Gastroesophageal sphincter (tissue), 4 donors: ENCODE data around the gene KLF7. TPM values are rescaled to one million over a fixed set of nuclear protein-coding genes. Genes with fewer than 3 reads are reported as not detected.

Source experiments
- ATAC-seq: fragments of 150-250 bp; one replicate; pipeline ENCODE4 v1.9.1; 2016; ENCODE audit warnings: mild to moderate bottlenecking, moderate library complexity
- H3K27ac ChIP-seq, 4 donors: fragments of 200-600 bp; sonication (generic) in 3 of 4; 1 replicate in 3 of 4; 2 replicates in 1 of 4; pipeline ENCODE4 v1.5.1; 2016 to 2019
- H3K27me3 ChIP-seq: fragments of 200-600 bp; sonication (generic); one replicate; pipeline ENCODE4 v1.5.1; 2019
- H3K36me3 ChIP-seq, 2 donors: fragments of 200-600 bp; sonication (generic); one replicate each; pipeline ENCODE4 v1.5.1; 2019; ENCODE audit warnings: control low read depth in 1 of 2
- H3K4me1 ChIP-seq, 3 donors: fragments of 200-600 bp; sonication (generic); 1 replicate in 2 of 3; 2 replicates in 1 of 3; pipeline ENCODE4 v1.5.1; 2016 to 2019; ENCODE audit warnings: control low read depth in 2 of 3
- H3K4me3 ChIP-seq, 2 donors: fragments of 200-600 bp; sonication (generic); one replicate each; pipeline ENCODE4 v1.5.1; 2019; ENCODE audit warnings: mild to moderate bottlenecking in 1 of 2, moderate library complexity in 1 of 2
- H3K9me3 ChIP-seq, 3 donors: fragments of 200-600 bp; sonication (generic); one replicate each; pipeline ENCODE4 v1.5.1; 2017 to 2019; ENCODE audit warnings: control low read depth in 2 of 3
- CTCF ChIP-seq, 4 experiments: fragments of 200-600 bp in 2 of 4; fragments of 450-650 bp in 2 of 4; sonication (generic) in 1 of 4; IDR thresholded peaks; one replicate each; pipeline ENCODE4 v1.5.1; 2017 to 2019; ENCODE audit warnings: antibody characterized with exemption in 4 of 4, mild to moderate bottlenecking in 2 of 4, moderate library complexity in 2 of 4
- EP300 ChIP-seq: sonication (generic); formaldehyde crosslinking; IDR thresholded peaks from one replicate; pipeline ENCODE4 v1.6.1; 2017; ENCODE audit warnings: antibody characterized with exemption, mild to moderate bottlenecking
- POLR2A ChIP-seq, 2 donors: fragments of 450-650 bp; IDR thresholded peaks; one replicate each; pipeline ENCODE4 v1.6.1; 2017; ENCODE audit warnings: antibody characterized with exemption in 2 of 2, mild to moderate bottlenecking in 2 of 2, moderate library complexity in 1 of 2
- POLR2AphosphoS5 ChIP-seq: sonication (generic); formaldehyde crosslinking; IDR thresholded peaks from one replicate; pipeline ENCODE4 v1.6.1; 2017; ENCODE audit warnings: antibody characterized with exemption
- WGBS, 2 donors: methylation state at CpG; one replicate each; pipeline ENCODE4 v1.1.5; 2018; ENCODE audit warnings: low coverage in 1 of 2; 5-methylcytosine and 5-hydroxymethylcytosine counted together
- total RNA-seq, 4 donors: library from RNA; depleted of rRNA; stranded (reverse); fragments of >200 nt; gene quantifications; one replicate each; pipeline ENCODE4 v1.1.0, GENCODE V29; 2016

KLF7 gene
- total RNA-seq, 4 donors from 2014 or later: 30.7 to 59.3 (median 42.1) TPM

GRCh38 chr2:207045531-207045930 is 120.2 kb downstream of the KLF7 start:
- Histone ChIP-seq H3K27me3 (no peaks in the 10 kb centered on the region), H3K36me3 (no peaks in the 10 kb centered on the region), H3K9me3 (no peaks in the 10 kb centered on the region), H3K4me3 (no peak overlapping the region), H3K27ac (no peak overlapping the region), H3K4me1 (peaks cover 0 to 39% (median 4%) of the 10 kb centered on the region in 3 donors)
- WGBS, 2 donors: 46 to 77% methylated on average over 3 of the region's 3 CpGs
- ATAC-seq: no peak
- no peak for TF ChIP-seq EP300
- peak; percentile 22 for TF ChIP-seq POLR2AphosphoS5

- no peak for TF ChIP-seq POLR2AphosphoS5
- TF ChIP-seq POLR2A (IDR thresholded peaks at IDR 0.05): no peak
- TF ChIP-seq EP300: no peak
- no peak for TF ChIP-seq CTCF (IDR thresholded peaks at IDR 0.05)
- WGBS, 2 donors: 91 to 96% methylated on average over 11 of the region's 13 CpGs
- H3K27ac ChIP-seq: no peak overlapping the region
- no peaks in the 10 kb centered on the region for H3K36me3 ChIP-seq
- H3K4me3 ChIP-seq: no peak overlapping the region
- no peak for ATAC-seq
- H3K4me1 ChIP-seq: peaks cover 0 to 41% (median 4%) of the 10 kb centered on the region in 3 donors
- no peaks in the 10 kb centered on the region for H3K27me3 ChIP-seq
- H3K9me3 ChIP-seq: no peaks in the 10 kb centered on the region
Measured at GRCh38 chr2:207044379-207045362, 121.1 kb downstream of the KLF7 start.

- Histone ChIP-seq H3K27ac (no peak overlapping the region), H3K4me1 (peaks cover 0 to 32% (median 4%) of the 10 kb centered on the region in 3 donors), H3K27me3 (no peaks in the 10 kb centered on the region), H3K9me3 (no peaks in the 10 kb centered on the region), H3K4me3 (no peak overlapping the region), H3K36me3 (no peaks in the 10 kb centered on the region)
- 80 to 88% methylated on average over 1 of the region's 1 CpG for WGBS, 2 donors
- no peak for ATAC-seq
- TF ChIP-seq CTCF (IDR thresholded peaks at IDR 0.05) (no peak), POLR2AphosphoS5 (no peak), POLR2A (IDR thresholded peaks at IDR 0.05) (no peak), EP300 (no peak)
Measured at GRCh38 chr2:207042841-207043240, 122.9 kb downstream of the KLF7 start.

GRCh38 chr2:207041786-207042554 is 123.8 kb downstream of the KLF7 start:
- TF ChIP-seq POLR2AphosphoS5 (peak; percentile 40), POLR2A (IDR thresholded peaks at IDR 0.05) (no peak), EP300 (no peak), CTCF (IDR thresholded peaks at IDR 0.05) (peak in 1 of 4 experiments; percentile 11)
- 16 to 63% methylated on average over 3 to 5 of the region's 9 CpGs for WGBS, 2 donors
- no peaks in the 10 kb centered on the region for H3K27me3 ChIP-seq
- no peaks in the 10 kb centered on the region for H3K9me3 ChIP-seq
- H3K4me3 ChIP-seq: peak overlapping the region; percentile 10 to 35
- H3K27ac ChIP-seq: peak overlapping the region in 3 of 4 donors; percentile 2 to 41 (median 7)
- ATAC-seq: no peak
- no peaks in the 10 kb centered on the region for H3K36me3 ChIP-seq
- peaks cover 0 to 31% (median 4%) of the 10 kb centered on the region in 3 donors for H3K4me1 ChIP-seq

GRCh38 chr2:207041279-207041678 is 124.5 kb downstream of the KLF7 start:
- H3K9me3 ChIP-seq: no peaks in the 10 kb centered on the region
- no peak for TF ChIP-seq POLR2A (IDR thresholded peaks at IDR 0.05)
- no peak for TF ChIP-seq EP300
- TF ChIP-seq POLR2AphosphoS5: no peak
- TF ChIP-seq CTCF (IDR thresholded peaks at IDR 0.05): no peak

More at GRCh38 chr2:207041279-207041678, 124.5 kb downstream of the KLF7 start:
- H3K27me3 ChIP-seq: no peaks in the 10 kb centered on the region
- H3K4me3 ChIP-seq: peak overlapping the region in 1 of 2 donors; percentile 35
- WGBS, 2 donors: 61 to 67% methylated on average over 3 to 9 of the region's 10 CpGs
- H3K36me3 ChIP-seq: no peaks in the 10 kb centered on the region
- no peak for ATAC-seq
- H3K4me1 ChIP-seq: peaks cover 0 to 25% (median 4%) of the 10 kb centered on the region in 3 donors
- peak overlapping the region in 3 of 4 donors; percentile 2 to 41 (median 7) for H3K27ac ChIP-seq
